A549 (cell line): ENCODE measurements around the gene LRFN2. TPM values are rescaled to one million over a fixed set of nuclear protein-coding genes. Genes with fewer than 3 reads are reported as not detected.

ENCODE experiments used
- ATAC-seq, 2 experiments: fragments of 200-7000 bp in 1 of 2; fragments of >200 bp in 1 of 2; cut with Nextera tagmentation in 1 of 2; cut with Tn5 transposase in 1 of 2; 3 replicates each; pipeline versions ENCODE4 v1.8.0 to v1.9.1; 2018 to 2020; ENCODE audit warnings: mild to moderate bottlenecking in 1 of 2, moderate library complexity in 1 of 2
- CTCF ChIA-PET: fragments of 300-600 bp; sonication (Branson Sonifier 250); formaldehyde crosslinking; extraction: SDS; loops from one replicate; lab custom pipeline; 2021; ENCODE audit warnings: antibody characterized with exemption, inconsistent platforms; lab: Yijun Ruan, JAX
- POLR2A ChIA-PET: fragments of 350-600 bp; formaldehyde crosslinking; extraction: SDS; loops from one replicate; lab custom pipeline; 2021; ENCODE audit warnings: antibody characterized with exemption, inconsistent platforms; lab: Yijun Ruan, JAX
- DNase-seq, 2 experiments: peaks; one replicate each; pipeline versions ENCODE4 v3.0.0 to v3.0.0-alpha.2; 2011 to 2016; ENCODE audit warnings: low read depth in 1 of 2, low spot score in 1 of 2
- FAIRE-seq: peaks from 2 replicates; lab custom pipeline; 2011; peaks lifted over from hg19 to GRCh38; lab: Jason Lieb, UNC
- H3K27ac ChIP-seq, 2 experiments: fragments of >200 bp; sonication (Bioruptor Twin); formaldehyde crosslinking; 3 replicates each; pipeline ENCODE4 v1.5.1; 2016 to 2017
- H3K4me1 ChIP-seq: fragments of >200 bp; sonication (Bioruptor Twin); formaldehyde crosslinking; 3 replicates; pipeline ENCODE4 v1.6.1; 2016
- H3K4me2 ChIP-seq: fragments of >200 bp; sonication (Bioruptor Twin); formaldehyde crosslinking; 3 replicates; pipeline ENCODE4 v1.6.1; 2016
- H3K4me3 ChIP-seq: fragments of >200 bp; sonication (Bioruptor Twin); formaldehyde crosslinking; 3 replicates; pipeline ENCODE4 v1.5.1; 2016
- H3K9me3 ChIP-seq: fragments of >200 bp; sonication (Bioruptor Twin); formaldehyde crosslinking; 3 replicates; pipeline ENCODE4 v1.6.1; 2016
- ATOH8 ChIP-seq: fragments of 250-450 bp; sonication (Bioruptor Pico); IDR thresholded peaks from 2 replicates; pipeline ENCODE4 v1.5.0; 2020; ENCODE audit warnings: low read depth, mild to moderate bottlenecking, moderate library complexity
- BHLHE40 ChIP-seq: IDR thresholded peaks from 2 replicates; pipeline ENCODE4 v1.6.1; 2012; ENCODE audit warnings: low read depth, low read length, inconsistent platforms
- CBX2 ChIP-seq: fragments of 200-600 bp; sonication (generic); IDR thresholded peaks from 2 replicates; pipeline ENCODE4 v1.6.1; 2016; ENCODE audit warnings: low read depth, mild to moderate bottlenecking, borderline replicate concordance
- CHD2 ChIP-seq: fragments of 150-350 bp; IDR thresholded peaks from 2 replicates; pipeline ENCODE4 v1.6.1; 2014; ENCODE audit warnings: low read length; ENCODE audit not compliant: partially characterized antibody
- E2F6 ChIP-seq: IDR thresholded peaks from 2 replicates; pipeline ENCODE4 v1.6.1; 2012; ENCODE audit warnings: low read depth, borderline replicate concordance
- EHF ChIP-seq: fragments of 250-450 bp; sonication (Bioruptor Pico); IDR thresholded peaks from 2 replicates; pipeline ENCODE4 v1.5.0; 2020; ENCODE audit warnings: mild to moderate bottlenecking
- ELK1 ChIP-seq: fragments of 150-350 bp; IDR thresholded peaks from 2 replicates; pipeline ENCODE4 v1.6.1; 2014; ENCODE audit warnings: low read depth, mild to moderate bottlenecking, low read length
- EP300 ChIP-seq, 2 experiments: fragments of >200 bp; sonication (Bioruptor Twin); formaldehyde crosslinking; IDR thresholded peaks; 2 replicates in 1 of 2; 3 replicates in 1 of 2; pipeline ENCODE4 v1.6.1; 2016 to 2017
- ESRRA ChIP-seq: fragments of 150-350 bp; IDR thresholded peaks from 2 replicates; pipeline ENCODE4 v1.6.1; 2014; ENCODE audit warnings: mild to moderate bottlenecking, low read length, borderline replicate concordance
- HDAC2 ChIP-seq: fragments of 200-600 bp; sonication (generic); IDR thresholded peaks from 2 replicates; pipeline ENCODE4 v1.6.1; 2016
- HOXB13 ChIP-seq: fragments of 250-450 bp; sonication (Bioruptor Pico); IDR thresholded peaks from 2 replicates; pipeline ENCODE4 v1.5.0; 2020; ENCODE audit warnings: low read depth, mild to moderate bottlenecking, moderate library complexity
- KDM1A ChIP-seq: fragments of 200-600 bp; sonication (generic); IDR thresholded peaks from 2 replicates; pipeline ENCODE4 v1.6.1; 2016; ENCODE audit warnings: low read depth, mild to moderate bottlenecking
- MAFK ChIP-seq: fragments of 450-650 bp; IDR thresholded peaks from 2 replicates; pipeline ENCODE4 v1.6.1; 2014; ENCODE audit not compliant: partially characterized antibody
- MAX ChIP-seq: IDR thresholded peaks from 2 replicates; pipeline ENCODE4 v1.6.1; 2012
- MAZ ChIP-seq: fragments of 150-350 bp; IDR thresholded peaks from 2 replicates; pipeline ENCODE4 v1.6.1; 2014; ENCODE audit warnings: antibody characterized with exemption, low read depth, low read length, borderline replicate concordance
- MYC ChIP-seq: IDR thresholded peaks from 2 replicates; pipeline ENCODE4 v1.6.1; 2012; ENCODE audit warnings: mild to moderate bottlenecking, inconsistent platforms, low read length, improper control_type of control experiment, borderline replicate concordance
- NPAS2 ChIP-seq: fragments of 250-450 bp; sonication (Bioruptor Pico); IDR thresholded peaks from 2 replicates; pipeline ENCODE4 v1.8.0; 2022; ENCODE audit warnings: mild to moderate bottlenecking, moderate library complexity, borderline replicate concordance
- NR3C1 ChIP-seq: fragments of >200 bp; sonication (Bioruptor Twin); formaldehyde crosslinking; IDR thresholded peaks from 3 replicates; pipeline ENCODE4 v1.6.1; 2017
- PHF8 ChIP-seq: fragments of 200-600 bp; sonication (generic); IDR thresholded peaks from 2 replicates; pipeline ENCODE4 v1.6.1; 2016; ENCODE audit warnings: low read depth, mild to moderate bottlenecking, antibody characterized with exemption, moderate library complexity, borderline replicate concordance
- POLR2AphosphoS2 ChIP-seq: conservative IDR thresholded peaks from 2 replicates; pipeline ENCODE4 v1.6.1; 2012; ENCODE audit warnings: low read length, improper control_type of control experiment, inconsistent platforms
- RAD21 ChIP-seq, 2 experiments: fragments of >200 bp in 1 of 2; sonication (Bioruptor Twin) in 1 of 2; formaldehyde crosslinking in 1 of 2; IDR thresholded peaks in 1 of 2; conservative IDR thresholded peaks in 1 of 2; 2 replicates in 1 of 2; 3 replicates in 1 of 2; pipeline ENCODE4 v1.6.1; 2012 to 2018; ENCODE audit warnings: inconsistent platforms in 1 of 2
- REST ChIP-seq: fragments of 200-600 bp; sonication (generic); IDR thresholded peaks from 2 replicates; pipeline ENCODE4 v1.6.1; 2016; ENCODE audit warnings: antibody characterized with exemption, mild to moderate bottlenecking, moderate library complexity
- RNF2 ChIP-seq: fragments of 200-600 bp; sonication (generic); IDR thresholded peaks from 2 replicates; pipeline ENCODE4 v1.6.1; 2016; ENCODE audit warnings: low read depth, mild to moderate bottlenecking, antibody characterized with exemption, moderate library complexity, borderline replicate concordance
- TFCP2L1 ChIP-seq: fragments of 250-450 bp; sonication (Bioruptor Pico); IDR thresholded peaks from 2 replicates; pipeline ENCODE4 v1.5.0; 2021; ENCODE audit warnings: mild to moderate bottlenecking
- ZFP36 ChIP-seq: fragments of 450-650 bp; IDR thresholded peaks from 2 replicates; pipeline ENCODE4 v1.6.1; 2014; ENCODE audit warnings: borderline replicate concordance; ENCODE audit not compliant: partially characterized antibody
- ZNF302 ChIP-seq: fragments of 250-450 bp; sonication (Bioruptor Pico); IDR thresholded peaks from 2 replicates; pipeline ENCODE4 v1.9.0; 2021; ENCODE audit warnings: inconsistent platforms, mild to moderate bottlenecking, moderate library complexity
- ZSCAN20 ChIP-seq: fragments of 250-450 bp; sonication (Bioruptor Pico); IDR thresholded peaks from 2 replicates; pipeline ENCODE4 v1.8.0; 2022; ENCODE audit warnings: mild to moderate bottlenecking, moderate library complexity
- WGBS: methylation state at CpG from one replicate; pipeline ENCODE4 v1.1.6; 2017; ENCODE audit errors: missing lambda C conversion rate; 5-methylcytosine and 5-hydroxymethylcytosine counted together
- polyA plus RNA-seq, 4 experiments: library from polyadenylated mRNA; depleted of rRNA in 3 of 4; stranded (reverse); fragments of >200 nt; fragmentation: RNase III in 1 of 4; extraction: RNeasy Plus Mini Kit Qiagen cat#74134 plus additional on column Dnase treatment in 1 of 4; gene quantifications; 2 replicates in 3 of 4; 3 replicates in 1 of 4; pipeline ENCODE4 v1.2.3, GENCODE V29; 2011 to 2017

LRFN2 gene
- polyA plus RNA-seq, 2 of the 4 experiments (the other 2 are of a cell fraction), result not detected

GRCh38 chr6:40579101-40579500, 8.1 kb downstream of the LRFN2 start:
- WGBS, result 20% methylated on average over 3 of the region's 3 CpGs
- no peaks in the 10 kb centered on the region for H3K9me3 ChIP-seq
- no peaks in the 10 kb centered on the region for H3K4me1 ChIP-seq
- H3K4me3 ChIP-seq, result no peak overlapping the region
- H3K4me2 ChIP-seq, result no peak overlapping the region
- TF ChIP-seq NPAS2 (CRISPR knock-in tag) (no peak), EP300 (IDR thresholded peaks at IDR 0.05) (no peak), KDM1A (no peak), ZNF302 (no peak), ZSCAN20 (CRISPR knock-in tag) (no peak), E2F6 (no peak), POLR2AphosphoS2 (no peak), ELK1 (no peak), ATOH8 (CRISPR knock-in tag) (no peak)
- no peak overlapping the region for H3K27ac ChIP-seq
- FAIRE-seq (no peak), ATAC-seq (no peak), DNase-seq (no peak)
- ChIA-PET POLR2A (no interaction called here), CTCF (interaction anchor here (3.5 kb wide), 1 partner anchor 9 kb away, joined by 14 read pairs; the partner anchor contains the start of gene LRFN2)

GRCh38 chr6:40577672-40578071, 9.5 kb downstream of the LRFN2 start:
- CTCF ChIA-PET, result interaction anchor here (3.5 kb wide), 1 partner anchor 10 kb away, joined by 14 read pairs; the partner anchor contains the start of gene LRFN2
- Histone ChIP-seq H3K9me3 (no peaks in the 10 kb centered on the region), H3K4me2 (no peak overlapping the region), H3K4me3 (no peak overlapping the region), H3K4me1 (no peaks in the 10 kb centered on the region), H3K27ac (no peak overlapping the region)
- WGBS, result 60% methylated on average over 4 of the region's 4 CpGs
- no peak for TF ChIP-seq BHLHE40
- no peak for TF ChIP-seq PHF8
- TF ChIP-seq NR3C1, result no peak
- no peak for TF ChIP-seq RAD21 (conservative IDR thresholded peaks at IDR 0.05 in 1 of 2, IDR thresholded peaks at IDR 0.05 in 1 of 2)
- no peak for DNase-seq
- no peak for ATAC-seq
- no peak for FAIRE-seq
- POLR2A ChIA-PET, result no interaction called here

- Histone ChIP-seq H3K9me3 (no peaks in the 10 kb centered on the region), H3K4me1 (no peaks in the 10 kb centered on the region), H3K4me3 (no peak overlapping the region), H3K4me2 (no peak overlapping the region), H3K27ac (no peak overlapping the region)
- TF ChIP-seq REST (no peak), MAZ (no peak), MYC (no peak), HOXB13 (no peak), KDM1A (no peak), RNF2 (no peak), HDAC2 (no peak), ESRRA (no peak), NR3C1 (no peak), ZFP36 (no peak), EHF (CRISPR knock-in tag) (no peak), TFCP2L1 (no peak), CHD2 (no peak), EP300 (IDR thresholded peaks at IDR 0.05) (no peak), CBX2 (no peak), MAFK (no peak), NPAS2 (CRISPR knock-in tag) (no peak), MAX (no peak), ATOH8 (CRISPR knock-in tag) (no peak)
- CTCF ChIA-PET, result no interaction called here
- POLR2A ChIA-PET, result no interaction called here
- 56% methylated on average over 5 of the region's 5 CpGs for WGBS
- FAIRE-seq (no peak), DNase-seq (no peak), ATAC-seq (no peak)
Observed at GRCh38 chr6:40573221-40573620, 13.9 kb downstream of the LRFN2 start.
